Psoas muscle (tissue), 8 donors: Measurements from ENCODE around the gene SNAI3. TPM values are rescaled to one million over a fixed set of nuclear protein-coding genes. Genes with fewer than 3 reads are reported as not detected.
A peak's percentile ranks its signal among the peaks of the same experiment; 100 is the strongest.

ENCODE experiments used
- ATAC-seq, 4 donors: fragments of 200-7000 bp; cut with Tn5 transposase; one replicate each; pipeline ENCODE4 v1.9.1; 2020; ENCODE audit warnings: moderate library complexity in 3 of 4, mild to moderate bottlenecking in 2 of 4
- DNase-seq, 2 donors: peaks; one replicate each; pipeline ENCODE4 v3.0.0-alpha.2; 2020
- H3K27ac ChIP-seq: fragments of 200-600 bp; one replicate; pipeline ENCODE4 v1.8.0; 2022
- H3K27me3 ChIP-seq, 3 donors: fragments of 200-600 bp in 1 of 3; one replicate each; pipeline versions ENCODE4 v1.6.1 to v1.8.0; 2013 to 2022; ENCODE audit warnings: low read length in 2 of 3, mild to moderate bottlenecking in 2 of 3, moderate library complexity in 1 of 3; ENCODE audit not compliant: insufficient read depth in 3 of 3
- H3K36me3 ChIP-seq, 2 donors: fragments of 200-600 bp in 1 of 2; one replicate each; pipeline versions ENCODE4 v1.6.1 to v1.8.0; 2013 to 2022; ENCODE audit warnings: low read depth in 1 of 2, mild to moderate bottlenecking in 1 of 2, moderate library complexity in 1 of 2; ENCODE audit not compliant: insufficient read depth in 1 of 2
- H3K4me1 ChIP-seq: fragments of 200-600 bp; one replicate; pipeline ENCODE4 v1.8.0; 2022
- H3K4me3 ChIP-seq: fragments of 200-600 bp; one replicate; pipeline ENCODE4 v1.8.0; 2022; ENCODE audit warnings: mild to moderate bottlenecking
- H3K9me3 ChIP-seq: fragments of 200-600 bp; one replicate; pipeline ENCODE4 v1.8.0; 2022
- WGBS, 3 donors: extraction: QIAGEN DNeasy Blood & Tissue Kit; methylation state at CpG; one replicate each; pipeline versions ENCODE4 v1.1.6 to v1.1.7; 2013; 5-methylcytosine and 5-hydroxymethylcytosine counted together
- intact Hi-C, 2 donors: fragments of 100-400 bp; cut with DNase I; formaldehyde crosslinking; loops; one replicate each; pipeline versions ENCODE4 v1.11.0 to v1.14.2; 2022
- polyA plus RNA-seq, 3 donors: library from polyadenylated mRNA; stranded (reverse); fragments of 200-250 nt; gene quantifications; one replicate each; pipeline ENCODE4 v1.2.3, GENCODE V29; 2013
- total RNA-seq, 4 donors: library from RNA; stranded (reverse); fragmentation: NEBNext Ultra II Directional in 2 of 4; extraction: Animal tissue kit (Norgen Biotek cat#: 25700) in 2 of 4; gene quantifications; one replicate each; pipeline versions ENCODE4 v1.2.1 to v1.2.4, GENCODE V29; 2021 to 2023
- TF ChIP-seq, protein P1 (sequence below): fragments of 200-600 bp; IDR thresholded peaks from one replicate; pipeline ENCODE4 v1.8.0; 2022; ENCODE audit warnings: antibody characterized with exemption
- donor health status: healthy with polysubstance abuse.
- donor health status: DM: no; HTN: no; CAD: no; lungs with moderate emphysema.
- donor health status: Bipolar disorder and iron deficiency.
- donor health status: healthy.
- donor health status: DM: yes; HTN: yes; CAD: no.
- donor health status: DM: no; HTN: no; CAD: no.
- donor health status: DM: no; HTN: no; CAD: no.
- donor health status: DM: yes; HTN: yes; CAD: no.

SNAI3 gene
- total and polyA plus RNA-seq, 7 donors = 1.2 to 8.5 (median 3.9) TPM

DNA sequence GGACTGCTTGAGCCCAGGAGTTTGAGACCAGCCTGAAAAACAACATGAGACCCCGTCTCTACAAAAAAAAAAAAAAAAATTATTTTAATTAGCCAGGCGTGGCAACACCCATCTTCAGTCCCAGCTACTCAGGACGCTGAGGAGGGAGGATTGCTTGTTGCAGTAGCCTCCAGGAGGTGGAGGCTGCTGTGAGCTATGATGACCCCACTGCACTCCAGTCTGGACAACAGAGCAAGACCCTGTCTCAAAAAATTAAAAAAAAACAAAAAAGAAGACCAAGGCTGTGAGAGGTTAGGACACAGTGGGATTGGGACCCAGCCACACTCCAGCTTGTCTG, 1.3 kb upstream of the SNAI3 start:
- peak overlapping the region; percentile 79 for H3K27ac ChIP-seq
- DNase-seq = no peak
- H3K4me3 ChIP-seq = no peak overlapping the region
- ATAC-seq = no peak
- H3K9me3 ChIP-seq = no peaks in the 10 kb centered on the region
- WGBS, 3 donors = 69 to 88% (median 84%) methylated on average over 3 of the region's 3 CpGs
- H3K27me3 ChIP-seq = no peaks in the 10 kb centered on the region
- H3K4me1 ChIP-seq = peaks cover 42% of the 10 kb centered on the region
- H3K36me3 ChIP-seq = no peaks in the 10 kb centered on the region
- intact Hi-C loops = no loop called here
- TF ChIP-seq, protein P1, sequence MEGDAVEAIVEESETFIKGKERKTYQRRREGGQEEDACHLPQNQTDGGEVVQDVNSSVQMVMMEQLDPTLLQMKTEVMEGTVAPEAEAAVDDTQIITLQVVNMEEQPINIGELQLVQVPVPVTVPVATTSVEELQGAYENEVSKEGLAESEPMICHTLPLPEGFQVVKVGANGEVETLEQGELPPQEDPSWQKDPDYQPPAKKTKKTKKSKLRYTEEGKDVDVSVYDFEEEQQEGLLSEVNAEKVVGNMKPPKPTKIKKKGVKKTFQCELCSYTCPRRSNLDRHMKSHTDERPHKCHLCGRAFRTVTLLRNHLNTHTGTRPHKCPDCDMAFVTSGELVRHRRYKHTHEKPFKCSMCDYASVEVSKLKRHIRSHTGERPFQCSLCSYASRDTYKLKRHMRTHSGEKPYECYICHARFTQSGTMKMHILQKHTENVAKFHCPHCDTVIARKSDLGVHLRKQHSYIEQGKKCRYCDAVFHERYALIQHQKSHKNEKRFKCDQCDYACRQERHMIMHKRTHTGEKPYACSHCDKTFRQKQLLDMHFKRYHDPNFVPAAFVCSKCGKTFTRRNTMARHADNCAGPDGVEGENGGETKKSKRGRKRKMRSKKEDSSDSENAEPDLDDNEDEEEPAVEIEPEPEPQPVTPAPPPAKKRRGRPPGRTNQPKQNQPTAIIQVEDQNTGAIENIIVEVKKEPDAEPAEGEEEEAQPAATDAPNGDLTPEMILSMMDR = no peak

DNA sequence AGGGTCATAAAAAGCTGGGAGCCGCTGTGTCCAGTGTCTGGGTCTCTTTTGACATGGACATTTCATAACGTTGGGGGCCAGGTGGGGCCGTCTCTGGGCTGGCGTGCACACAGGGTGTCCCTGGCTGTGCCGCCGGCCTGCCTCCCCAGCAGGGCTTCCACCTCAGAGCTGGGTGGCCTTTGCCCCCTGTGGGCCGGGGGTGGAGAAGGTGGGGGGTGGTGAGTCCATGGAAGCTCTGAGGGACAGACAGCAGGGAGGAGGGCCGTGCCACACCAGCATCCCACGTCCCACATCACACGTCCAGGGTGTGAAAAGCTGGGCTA, 908 bp upstream of the SNAI3 start:
- Histone ChIP-seq H3K4me3 (no peak overlapping the region), H3K36me3 (no peaks in the 10 kb centered on the region), H3K27me3 (no peaks in the 10 kb centered on the region), H3K4me1 (peaks cover 42% of the 10 kb centered on the region), H3K27ac (peak overlapping the region; percentile 79), H3K9me3 (no peaks in the 10 kb centered on the region)
- DNase-seq = no peak
- WGBS, 3 donors = 47 to 63% (median 49%) methylated on average over 10 of the region's 10 CpGs
- intact Hi-C loops = no loop called here
- TF ChIP-seq, protein P1 = no peak
- ATAC-seq = no peak

DNA sequence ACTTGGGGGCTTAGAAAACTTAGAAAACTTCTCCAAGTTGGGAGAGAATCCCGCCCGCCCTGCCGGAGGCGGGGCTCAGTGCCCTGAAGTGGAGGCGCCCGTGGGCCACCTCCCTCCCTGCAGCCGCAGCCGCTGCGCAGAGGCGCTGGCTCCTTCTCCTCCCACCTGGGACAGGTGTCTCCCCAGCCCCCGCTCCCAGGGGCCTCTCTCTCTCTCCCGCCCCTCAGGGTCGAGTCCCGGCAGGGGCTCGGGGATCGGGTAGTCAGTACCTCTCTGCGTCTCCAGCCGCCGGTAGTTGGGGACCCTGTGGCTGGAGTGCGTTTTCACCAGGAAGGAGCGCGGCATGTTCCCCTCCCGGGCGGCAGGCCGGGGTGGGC, 257 bp downstream of the SNAI3 start:
- no peaks in the 10 kb centered on the region for H3K9me3 ChIP-seq
- 0 to 1% (median 0%) methylated on average over 14 to 25 of the region's 25 CpGs for WGBS, 3 donors
- no peaks in the 10 kb centered on the region for H3K36me3 ChIP-seq
- ATAC-seq = peak; percentile 23 to 50 (median 28)
- peak overlapping the region; percentile 86 for H3K4me3 ChIP-seq
- H3K27me3 ChIP-seq = no peaks in the 10 kb centered on the region
- H3K4me1 ChIP-seq = peaks cover 42% of the 10 kb centered on the region
- intact Hi-C loops = no loop called here
- TF ChIP-seq, protein P1 = no peak
- no peak for DNase-seq
- H3K27ac ChIP-seq = peak overlapping the region; percentile 79

DNA sequence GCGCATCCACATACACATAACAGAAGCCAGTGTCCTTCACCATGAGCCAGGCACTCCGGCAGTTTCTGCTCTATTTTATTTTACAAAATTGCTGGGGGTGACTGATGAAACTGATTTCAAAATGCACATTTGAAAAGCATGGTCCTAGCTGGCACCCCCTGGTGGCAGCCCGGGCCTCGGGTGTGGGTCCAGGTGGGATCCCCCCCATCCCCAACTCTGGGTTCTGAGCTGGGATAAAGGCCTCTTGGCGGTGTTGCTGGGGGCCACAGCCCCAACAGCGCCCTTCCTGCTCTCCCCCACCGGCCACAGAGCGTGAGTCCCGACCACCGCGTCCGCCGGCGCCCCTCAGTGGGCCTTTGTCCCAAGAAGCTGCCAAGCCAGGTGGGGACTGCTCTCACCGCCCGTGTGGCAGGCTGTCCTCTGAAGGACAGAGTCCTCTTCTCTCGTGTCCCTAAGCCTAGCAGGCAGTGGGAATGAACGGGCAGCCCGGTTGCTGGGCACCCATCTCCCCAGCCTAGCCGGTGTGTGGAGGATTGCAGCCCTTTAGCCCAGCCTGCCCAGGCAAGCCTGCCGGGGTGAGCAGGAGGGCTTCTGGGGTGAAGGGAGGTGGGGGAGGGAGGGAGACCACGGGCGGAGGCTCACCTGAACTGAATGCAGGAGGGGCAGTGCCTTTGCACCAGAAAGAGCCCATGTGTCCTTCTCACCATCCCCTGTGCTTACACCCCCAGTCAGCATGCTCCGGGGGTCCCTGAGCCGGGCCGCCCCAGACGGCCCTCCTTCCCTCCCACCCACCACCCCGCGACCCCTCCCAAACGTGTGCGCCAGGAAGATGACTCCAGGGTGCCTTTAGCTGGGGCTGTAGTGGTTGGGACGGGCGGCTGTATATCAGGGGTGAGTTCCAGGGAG, 898 bp downstream of the SNAI3 start:
- 4 to 6% (median 6%) methylated on average over 25 to 33 of the region's 33 CpGs for WGBS, 3 donors
- H3K4me1 ChIP-seq = peaks cover 42% of the 10 kb centered on the region
- TF ChIP-seq, protein P1 = peak; percentile 38
- H3K36me3 ChIP-seq = no peaks in the 10 kb centered on the region
- H3K9me3 ChIP-seq = no peaks in the 10 kb centered on the region
- DNase-seq (peak in 1 of 2 donors; percentile 74), ATAC-seq (peak in 3 of 4 donors; percentile 10 to 50 (median 23))
- H3K27me3 ChIP-seq = no peaks in the 10 kb centered on the region
- H3K4me3 ChIP-seq = peak overlapping the region; percentile 86
- peak overlapping the region; percentile 79 for H3K27ac ChIP-seq
- intact Hi-C loops = no loop called here
